HG03135 (cell line): ENCODE data around the gene MED25.
"Not testable (repeated sequence)": the region's sequence is repeated elsewhere in the genome, so short reads cannot be mapped to it uniquely, and the experiment has no call there.

ENCODE experiments used
- ATAC-seq: cut with Tn5 transposase; IDR thresholded peaks from one replicate; pipeline ENCODE4 v1.9.1; 2021; ENCODE audit warnings: mild to moderate bottlenecking, moderate library complexity; ENCODE audit not compliant: unreplicated experiment

The MED25 gene

DNA sequence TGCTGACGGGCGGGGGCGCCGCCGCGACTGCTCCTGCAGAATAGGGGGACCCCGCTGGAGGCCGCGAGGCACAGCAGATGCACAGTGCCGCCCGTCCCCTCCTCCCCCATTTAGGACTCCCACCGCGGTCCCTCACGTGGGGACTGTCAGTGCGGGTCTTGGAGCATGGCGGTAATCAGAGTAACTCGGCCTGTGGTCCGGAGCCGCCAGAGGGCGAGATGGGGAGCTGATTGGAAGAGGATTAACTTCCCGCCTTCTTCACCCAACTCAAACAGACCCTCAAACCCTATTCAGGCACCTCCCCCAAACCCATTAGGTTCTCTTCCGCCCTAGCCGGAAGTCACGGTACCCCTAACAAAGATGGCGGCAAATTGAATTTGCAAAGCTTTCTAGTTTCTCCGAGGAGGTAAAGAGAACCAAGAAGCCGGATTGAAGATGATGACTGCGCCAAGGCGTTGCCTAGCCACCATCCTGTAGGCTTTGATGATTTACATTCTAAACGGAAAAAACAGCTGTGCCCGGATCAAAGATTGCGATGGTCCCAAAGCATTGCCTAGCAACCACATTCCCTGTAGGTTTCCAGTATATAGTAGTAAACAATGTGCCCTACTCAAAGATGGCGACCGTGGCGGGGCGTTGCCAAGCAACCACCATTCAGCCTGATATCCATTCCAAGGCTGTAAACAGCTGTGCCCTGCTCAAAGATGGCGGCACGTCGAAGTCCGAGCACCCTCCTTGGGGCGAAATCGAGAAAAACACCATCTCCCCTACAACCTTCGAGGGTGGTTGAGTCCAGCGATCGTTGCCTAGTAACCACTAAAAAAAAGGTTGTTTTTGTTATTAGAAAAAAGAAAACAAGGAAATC, 4.9 kb upstream of the MED25 start, which contains the start of gene FUZ:
FUZ (minus strand) TSS at position 296 of the 865 bp plus-strand sequence; CDS start at position 110, 186 bp downstream.
- ATAC-seq = peak; percentile 48

DNA sequence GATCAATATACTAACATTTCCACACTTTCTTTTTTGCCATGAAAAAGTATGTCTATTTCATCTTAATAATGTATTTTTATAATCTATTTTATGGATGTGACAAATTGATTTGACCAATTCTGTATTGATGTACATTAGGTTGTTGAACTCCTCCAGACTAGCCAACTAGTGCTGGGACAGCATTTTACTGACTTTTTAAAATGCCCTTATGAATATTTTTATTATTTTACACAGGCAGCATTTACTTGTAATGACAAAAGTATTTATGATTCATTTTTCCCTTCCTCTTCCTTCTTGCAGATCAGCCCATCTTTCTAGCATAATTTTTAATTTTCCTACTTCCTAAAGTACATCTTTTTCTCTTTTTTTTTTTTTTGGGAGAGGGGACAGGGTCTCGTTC, 4.1 kb upstream of the MED25 start:
- ATAC-seq = no peak

- ATAC-seq = no peak
Observed at GRCh38 chr19:49816590-49816989, 1.5 kb upstream of the MED25 start.

- no peak for ATAC-seq
Observed at GRCh38 chr19:49818649-49819370, 721 bp downstream of the MED25 start.

- not testable (repeated sequence) for ATAC-seq
Observed at GRCh38 chr19:49819452-49820115, 1.5 kb downstream of the MED25 start.

GRCh38 chr19:49820125-49820524, 2.0 kb downstream of the MED25 start:
- ATAC-seq = no peak

DNA sequence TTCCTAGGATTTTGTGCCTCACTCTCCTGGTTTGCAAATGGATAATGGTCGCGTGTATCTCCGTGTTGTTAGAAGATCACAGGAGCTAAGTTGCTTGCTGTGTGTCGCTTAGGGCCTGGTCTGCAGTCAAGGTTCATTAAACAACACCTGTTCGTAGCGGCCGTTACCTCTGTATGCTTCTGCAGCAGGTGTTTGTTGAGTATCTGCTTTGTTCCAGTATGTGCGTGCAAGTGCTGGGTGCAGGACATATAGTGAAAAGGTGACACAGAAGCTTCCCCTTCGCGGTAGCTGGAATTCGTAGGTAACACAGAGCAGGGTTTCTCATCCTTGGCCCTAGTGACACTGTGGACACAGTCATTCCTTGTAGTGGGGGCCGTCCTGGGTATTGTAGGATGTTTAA, 5.4 kb downstream of the MED25 start:
- no peak for ATAC-seq

DNA sequence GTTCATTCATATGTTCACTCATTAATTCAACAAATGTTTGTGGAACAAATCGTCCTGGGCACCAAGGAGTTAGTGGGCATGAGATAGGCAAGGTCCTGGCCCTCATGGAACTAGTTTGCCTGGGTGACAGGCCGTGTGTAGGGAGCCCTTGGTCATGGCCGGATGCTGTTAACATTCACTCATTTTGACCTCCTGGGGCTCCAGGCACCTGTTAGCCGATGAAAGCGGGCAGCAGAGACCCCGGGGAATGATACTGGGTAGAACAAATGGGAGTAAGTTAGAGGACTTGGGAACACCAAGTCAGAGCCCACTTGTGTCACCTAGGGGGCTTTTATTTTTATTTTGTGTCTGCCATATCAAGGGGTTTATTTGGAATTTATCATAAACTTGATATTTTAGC, 6.6 kb downstream of the MED25 start:
- ATAC-seq = no peak

GRCh38 chr19:49827034-49827433, 8.9 kb downstream of the MED25 start:
- no peak for ATAC-seq

DNA sequence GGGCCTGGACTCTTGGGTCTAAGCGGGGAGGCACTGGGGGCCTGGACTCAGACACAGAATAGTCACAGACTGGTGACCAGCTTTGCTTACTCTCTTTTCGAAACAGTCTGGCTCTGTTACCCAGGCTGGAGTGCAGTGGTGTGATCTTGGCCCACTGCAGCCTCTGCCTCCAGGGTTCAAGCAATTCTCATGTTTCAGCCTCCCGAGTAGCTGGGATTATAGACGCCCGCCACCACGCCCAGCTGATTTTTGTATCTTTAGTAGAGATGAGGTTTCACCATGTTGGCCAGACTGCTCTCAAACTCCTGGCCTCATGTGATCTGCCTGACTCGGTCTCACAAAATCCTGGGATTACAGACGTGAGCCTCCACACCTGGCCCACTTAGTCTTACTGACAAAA, 11.1 kb downstream of the MED25 start:
- no peak for ATAC-seq

GRCh38 chr19:49829721-49830120, 11.6 kb downstream of the MED25 start:
- no peak for ATAC-seq

DNA sequence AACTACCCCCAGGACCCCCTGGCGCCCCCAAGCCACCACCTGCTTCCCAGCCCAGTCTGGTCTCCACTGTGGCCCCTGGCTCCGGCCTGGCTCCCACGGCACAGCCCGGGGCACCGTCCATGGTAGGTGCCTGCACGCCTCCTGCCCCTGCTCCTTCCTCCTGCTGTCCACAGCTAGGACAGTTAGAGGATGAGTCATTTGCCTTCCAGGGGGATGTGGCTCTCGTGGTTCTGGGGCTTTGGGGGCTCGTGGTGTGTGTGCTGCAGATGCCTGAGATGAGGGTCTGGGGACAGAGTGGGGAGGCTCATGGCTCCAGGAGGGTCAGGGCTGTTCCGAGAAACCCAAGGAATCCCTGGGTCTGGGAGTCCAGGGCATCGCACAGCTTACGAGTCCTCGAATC, 12.7 kb downstream of the MED25 start:
- ATAC-seq = no peak

DNA sequence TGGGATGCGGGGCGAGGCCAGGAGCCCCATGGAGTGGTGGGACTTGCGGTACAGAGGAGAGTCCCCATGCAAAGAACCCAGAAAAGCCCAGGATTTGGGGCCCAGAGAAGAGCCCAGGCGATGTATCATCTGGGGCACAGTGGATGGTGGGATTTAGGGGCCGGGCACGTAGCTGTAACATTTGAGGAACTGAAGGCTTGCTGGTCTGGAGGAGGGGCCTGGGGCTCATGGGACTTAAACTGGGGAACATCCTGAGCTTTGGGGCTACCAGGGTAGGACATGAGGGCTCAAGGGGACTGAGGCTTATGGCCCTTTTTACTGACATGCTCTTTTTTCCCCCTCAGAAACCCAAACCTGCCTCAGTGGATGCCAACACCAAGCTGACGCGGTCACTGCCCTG, 13.5 kb downstream of the MED25 start:
- no peak for ATAC-seq

DNA sequence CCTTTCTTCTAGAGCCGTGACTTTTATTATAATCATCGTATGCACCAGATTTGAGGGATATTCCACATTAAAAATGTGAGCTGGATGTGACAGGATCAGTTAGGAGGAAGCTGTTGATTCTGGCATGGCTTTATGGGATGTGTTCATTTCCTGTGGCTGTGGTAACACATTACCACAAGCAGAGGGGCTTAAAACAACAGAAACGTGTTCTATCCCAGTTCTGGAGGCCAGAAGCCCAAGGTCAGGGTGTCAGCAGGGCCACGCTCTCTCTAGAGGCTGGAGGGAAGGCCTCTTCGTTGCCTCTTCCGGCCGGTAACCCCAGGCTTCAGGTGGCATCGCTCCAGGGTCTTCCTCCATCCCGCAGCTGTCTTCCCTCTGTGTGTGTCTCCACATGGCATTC, 14.5 kb downstream of the MED25 start:
- no peak for ATAC-seq

- no peak for ATAC-seq
Observed at GRCh38 chr19:49833599-49833998, 15.5 kb downstream of the MED25 start.

GRCh38 chr19:49835562-49835961, 17.5 kb downstream of the MED25 start:
- ATAC-seq = no peak

DNA sequence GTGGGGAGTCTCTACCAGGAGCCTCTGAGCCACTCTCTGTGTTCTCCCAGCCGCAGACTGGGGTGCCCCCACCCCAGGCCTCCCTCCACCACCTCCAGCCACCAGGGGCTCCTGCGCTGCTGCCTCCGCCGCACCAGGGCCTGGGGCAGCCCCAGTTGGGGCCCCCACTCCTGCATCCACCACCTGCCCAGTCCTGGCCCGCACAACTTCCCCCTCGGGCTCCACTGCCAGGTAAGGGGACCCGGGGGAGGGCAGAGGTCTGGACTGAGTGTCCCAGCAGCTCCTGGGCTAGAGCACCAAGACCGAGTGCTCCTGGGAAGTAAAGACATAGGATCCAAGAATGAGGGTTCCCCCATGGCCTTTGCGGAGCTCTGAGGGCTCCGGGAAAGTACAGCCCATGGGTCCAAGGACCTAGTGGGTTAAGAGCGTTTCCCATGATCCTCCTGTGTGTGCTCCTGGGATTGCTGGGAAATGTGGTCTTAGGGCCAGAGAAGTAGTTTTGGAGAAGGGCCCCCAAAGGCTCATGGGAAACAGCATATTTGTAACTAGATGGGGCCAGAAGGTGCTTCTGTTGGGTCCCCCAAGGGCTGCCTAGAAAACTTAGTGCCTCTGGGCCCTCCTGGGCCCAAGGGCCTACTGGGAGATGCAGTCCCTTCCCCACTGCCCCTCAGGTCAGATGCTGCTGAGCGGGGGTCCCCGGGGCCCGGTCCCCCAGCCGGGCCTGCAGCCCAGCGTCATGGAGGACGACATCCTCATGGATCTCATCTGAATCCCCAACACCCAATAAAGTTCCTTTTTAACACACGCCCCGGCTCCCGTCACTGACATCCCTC, 18.3 kb downstream of the MED25 start:
- no peak for ATAC-seq

DNA sequence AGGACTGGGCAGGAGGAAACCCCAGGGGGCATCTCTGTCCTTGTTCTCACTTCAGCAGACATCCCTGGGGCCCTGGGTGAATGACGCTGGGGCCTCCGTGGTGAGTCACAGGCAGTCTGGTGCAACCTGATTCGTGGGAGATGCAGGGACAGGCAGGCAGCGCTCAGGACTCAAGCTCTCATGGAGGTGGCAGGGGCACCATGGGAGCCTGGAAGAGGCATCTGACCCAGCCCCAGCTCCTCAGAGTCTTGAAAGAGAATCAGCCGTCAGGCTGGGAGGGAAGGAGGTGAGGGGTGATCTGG, 18.9 kb downstream of the MED25 start:
- no peak for ATAC-seq

GRCh38 chr19:49837425-49837824, 19.3 kb downstream of the MED25 start:
- ATAC-seq = no peak

- no peak for ATAC-seq
Observed at GRCh38 chr19:49838885-49839588, 20.9 kb downstream of the MED25 start.
